GM21515 (cell line): Measurements from ENCODE around the gene CRY2.

Experiments used
- ATAC-seq: cut with Tn5 transposase; IDR thresholded peaks from one replicate; pipeline ENCODE4 v1.9.1; 2021; ENCODE audit not compliant: unreplicated experiment

The CRY2 gene

DNA sequence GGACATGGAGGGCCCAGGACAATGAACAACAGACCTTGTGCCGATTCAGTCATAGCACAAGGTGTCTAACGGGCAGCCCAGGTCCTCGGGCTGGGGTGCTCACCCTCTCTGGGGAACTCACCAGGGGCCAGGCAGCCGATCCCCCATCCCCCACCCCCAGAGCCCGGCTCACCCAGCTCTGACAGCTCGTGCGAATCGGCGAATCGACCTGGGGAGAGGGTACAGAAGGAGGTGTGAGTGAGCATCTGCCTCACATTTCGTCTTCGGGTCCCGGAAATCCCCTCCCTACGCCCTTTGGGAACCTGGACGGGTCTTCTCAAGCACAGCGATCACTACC is 70.0 kb downstream of the CRY2 start:
- no peak for ATAC-seq

DNA sequence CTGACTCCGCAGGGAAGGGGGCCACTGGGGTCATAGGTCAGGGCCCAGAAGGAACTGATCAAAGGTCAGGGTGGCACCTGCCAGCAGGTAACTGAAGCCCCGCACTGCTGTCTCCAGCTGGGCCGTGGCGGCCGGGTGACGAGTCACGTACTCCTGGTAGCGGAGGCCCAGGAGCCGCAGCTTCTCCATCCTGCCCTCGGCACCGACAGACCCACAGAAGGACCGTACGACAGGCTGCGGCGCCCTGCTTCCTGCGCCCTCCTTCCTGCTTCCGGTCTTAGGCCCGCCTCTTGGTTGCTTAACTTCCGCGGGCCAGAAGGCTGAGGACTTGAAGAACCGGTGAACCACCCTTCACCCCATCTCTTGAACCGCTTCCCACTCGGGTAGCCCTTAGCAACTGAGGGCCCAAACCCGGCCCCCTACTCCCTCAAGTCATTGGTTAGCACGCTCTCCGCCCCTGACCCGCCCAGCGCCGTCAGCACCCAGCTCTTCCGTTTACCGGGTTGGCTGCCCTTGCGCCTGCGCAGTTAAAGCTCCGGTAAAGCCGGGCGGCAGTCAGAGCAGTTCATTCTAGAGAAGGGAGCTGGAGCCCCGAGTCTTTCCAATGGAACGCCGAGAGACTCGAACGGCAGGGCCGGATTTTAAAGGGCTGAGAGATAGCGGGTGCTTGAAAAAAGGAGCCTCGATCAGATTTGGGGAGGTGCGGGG is 70.5 kb downstream of the CRY2 start, which contains the start of gene PEX16:
TSS of gene PEX16 (minus strand) at position 255 of the 708 bp plus-strand sequence. CDS start at position 189, 66 bp downstream.
- peak; percentile 91 for ATAC-seq

DNA sequence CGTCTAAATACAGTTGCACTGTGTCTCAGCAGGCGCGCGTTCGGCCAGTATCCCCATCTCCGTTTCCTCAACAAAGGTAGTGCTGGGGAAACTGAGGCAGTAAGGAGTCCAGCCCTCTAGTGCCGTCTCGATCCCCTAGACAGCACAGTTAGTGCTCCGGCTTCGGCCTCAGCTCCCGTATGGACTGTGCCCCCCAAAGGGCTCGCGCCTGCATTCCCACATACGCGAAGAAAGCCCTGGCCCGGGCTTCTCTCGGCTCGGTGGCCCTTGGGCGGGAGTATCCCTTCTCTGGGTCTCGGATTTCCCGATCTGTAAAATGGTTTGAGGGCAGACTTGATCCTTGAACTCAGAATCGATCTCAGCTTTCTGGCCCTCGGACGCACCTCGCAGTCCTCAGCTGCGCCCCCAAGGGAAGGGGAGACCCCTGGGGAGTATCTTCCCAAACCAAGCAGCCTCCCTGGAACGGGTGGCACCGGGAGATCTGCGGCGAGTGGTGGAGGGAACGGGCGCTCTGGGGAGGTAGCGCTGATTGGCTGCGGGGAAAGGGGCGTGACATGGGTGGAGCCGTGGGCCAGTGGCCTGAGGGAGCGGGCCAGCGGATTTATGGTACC is 71.2 kb downstream of the CRY2 start:
- ATAC-seq: peak; percentile 38

DNA sequence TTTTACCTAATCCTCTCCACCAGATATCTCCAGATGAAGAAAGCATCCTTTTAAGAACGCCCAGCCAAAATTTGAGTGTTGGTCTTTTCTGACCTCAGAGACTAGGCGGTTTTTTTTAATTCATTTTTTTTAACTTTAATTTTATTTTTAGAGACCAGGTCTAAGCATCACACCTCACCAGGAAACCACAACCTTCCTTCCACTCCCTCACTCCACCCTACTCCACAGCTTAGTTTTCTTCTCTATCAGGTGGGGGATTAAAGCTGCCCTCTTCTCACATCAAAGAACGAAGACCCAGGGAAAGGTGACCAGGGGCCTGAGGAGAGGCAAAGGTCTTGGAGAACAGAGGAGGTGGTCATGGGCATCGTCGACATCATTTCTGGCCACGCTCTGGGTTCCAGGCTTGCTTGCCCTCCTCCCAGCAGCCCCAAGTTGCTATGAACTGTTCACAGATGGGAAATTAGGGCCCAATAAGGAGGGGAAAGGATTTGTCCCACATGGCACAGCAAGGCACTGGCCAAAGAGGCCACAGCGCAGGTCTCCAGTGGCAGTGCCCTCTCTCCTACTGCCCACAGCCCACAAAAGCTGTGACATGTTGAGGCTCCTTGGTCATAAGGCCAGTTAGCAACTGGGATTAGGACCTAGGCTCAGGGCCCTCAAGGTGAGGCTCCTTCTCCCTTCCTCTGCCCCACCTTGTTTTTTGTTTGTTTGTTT is 71.8 kb downstream of the CRY2 start:
- ATAC-seq: no peak

DNA sequence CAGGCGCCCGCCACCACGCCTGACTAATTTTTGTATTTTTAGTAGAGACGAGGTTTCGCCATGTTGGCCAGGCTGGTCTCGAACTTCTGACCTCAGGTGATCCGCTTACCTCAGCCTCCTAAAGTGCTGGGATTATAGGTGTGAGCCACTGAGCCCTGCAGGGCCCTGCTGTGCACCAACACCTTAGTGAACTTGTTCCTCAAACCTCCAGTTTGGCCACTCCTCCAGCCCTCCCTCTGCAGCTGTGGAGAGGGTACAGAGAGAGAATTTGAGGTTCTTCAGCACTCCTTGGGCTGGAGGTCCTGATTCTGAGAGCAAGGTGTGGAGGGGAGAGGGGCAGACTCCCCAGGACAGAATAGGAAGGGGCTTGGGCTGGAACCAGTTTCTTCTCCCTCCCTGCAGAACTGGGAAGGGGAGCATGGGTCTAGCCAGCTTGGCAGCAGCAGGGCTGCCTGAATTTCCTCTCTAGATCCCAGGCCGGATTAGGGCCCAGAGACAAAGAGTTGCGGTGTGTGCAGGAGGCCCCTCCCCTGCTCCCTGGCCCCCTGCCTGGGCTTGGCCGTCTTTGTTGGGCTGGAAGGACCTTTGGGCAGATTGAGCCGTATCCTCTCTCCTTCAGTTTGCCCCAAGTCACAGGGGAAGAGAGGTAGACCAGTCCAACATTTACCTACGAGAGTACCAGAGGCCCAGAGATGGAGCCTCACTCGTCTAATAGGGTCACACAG is 72.7 kb downstream of the CRY2 start:
- ATAC-seq: no peak

DNA sequence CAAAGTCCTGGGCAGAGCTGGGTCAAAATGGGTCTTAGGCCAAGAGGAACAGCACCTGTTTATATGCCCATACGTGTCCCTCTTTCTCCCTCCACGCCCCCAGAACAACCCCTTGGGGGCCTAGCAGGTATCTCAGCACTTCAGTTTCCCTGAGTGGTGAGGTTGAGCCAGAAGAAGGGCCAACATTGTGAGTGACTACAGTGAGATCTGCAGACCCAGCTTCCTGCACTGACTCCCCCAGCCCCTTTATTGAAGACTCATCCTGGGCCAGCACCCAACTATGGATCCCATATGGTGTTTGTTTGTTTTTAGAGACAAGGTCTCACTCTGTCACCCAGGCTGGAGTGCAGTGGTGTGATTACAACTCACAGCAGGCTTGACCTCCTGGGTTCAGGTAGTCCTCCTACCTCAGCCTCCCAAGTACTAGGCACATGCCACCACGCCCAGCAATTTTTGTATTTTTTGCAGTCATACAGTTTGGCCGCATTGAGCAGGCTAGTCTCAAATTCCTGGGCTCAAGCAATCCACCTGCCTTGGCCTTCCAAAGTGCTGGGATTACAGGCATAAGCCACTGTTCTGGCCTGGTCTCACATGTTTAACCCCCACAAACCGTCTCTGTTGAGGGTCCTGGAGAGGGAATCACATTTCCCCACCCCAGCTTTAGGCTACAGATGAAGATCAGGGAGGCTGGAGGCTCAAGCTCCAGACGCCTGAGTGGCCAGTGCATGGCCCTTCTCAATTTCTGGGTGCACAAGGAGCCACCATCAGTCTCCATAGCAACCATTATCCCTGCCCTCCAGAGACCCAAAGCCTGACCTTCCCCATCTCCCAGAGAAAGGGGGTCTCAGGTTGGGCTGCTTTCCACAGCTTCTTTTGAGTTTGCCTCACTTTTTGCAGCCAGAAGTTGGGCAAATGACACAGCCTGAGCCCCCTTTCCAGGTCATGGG is 73.5 kb downstream of the CRY2 start:
- ATAC-seq: no peak

DNA sequence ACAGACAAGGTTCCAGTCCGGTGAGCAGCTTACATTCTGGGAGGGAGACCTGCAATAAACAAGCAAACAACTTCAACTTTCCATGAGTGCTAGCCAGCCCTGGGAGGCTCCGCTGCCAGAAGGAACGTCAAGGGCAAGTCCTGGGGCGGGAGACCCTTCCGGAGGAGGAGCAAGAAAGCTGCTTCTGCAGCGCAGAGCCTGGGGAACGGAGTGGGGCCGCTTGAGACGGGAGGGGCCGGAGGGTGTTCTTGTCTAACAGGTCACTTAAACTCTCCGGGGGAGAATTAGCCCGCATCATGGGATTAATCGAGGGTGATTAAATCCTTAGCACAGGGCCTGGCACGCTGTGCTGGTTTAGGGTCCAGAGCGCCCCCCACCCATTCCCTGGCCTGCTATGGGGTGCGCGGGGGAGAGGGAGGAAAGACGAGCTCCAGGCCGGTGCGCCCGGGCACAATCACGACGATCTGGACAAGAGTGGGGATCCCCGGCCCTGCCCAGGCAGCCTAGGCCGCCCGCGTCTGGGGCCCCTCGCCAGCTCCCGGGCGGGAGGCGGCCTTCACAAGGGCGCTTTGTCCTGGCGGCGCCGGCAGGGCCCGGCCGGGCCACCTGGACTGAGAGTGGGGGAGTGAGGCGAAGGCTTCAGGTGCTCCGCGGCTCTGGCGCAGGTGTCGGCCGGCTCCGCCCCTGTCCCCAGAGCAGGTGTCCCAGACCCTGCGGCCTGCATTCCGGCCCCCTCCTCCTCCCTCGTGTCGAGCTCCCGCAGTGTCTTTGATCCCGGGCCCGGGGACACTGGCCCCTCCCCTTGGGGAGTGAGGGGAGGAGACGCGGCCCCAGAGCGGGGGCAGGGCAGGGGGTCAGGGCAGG is 74.5 kb downstream of the CRY2 start:
- no peak for ATAC-seq

DNA sequence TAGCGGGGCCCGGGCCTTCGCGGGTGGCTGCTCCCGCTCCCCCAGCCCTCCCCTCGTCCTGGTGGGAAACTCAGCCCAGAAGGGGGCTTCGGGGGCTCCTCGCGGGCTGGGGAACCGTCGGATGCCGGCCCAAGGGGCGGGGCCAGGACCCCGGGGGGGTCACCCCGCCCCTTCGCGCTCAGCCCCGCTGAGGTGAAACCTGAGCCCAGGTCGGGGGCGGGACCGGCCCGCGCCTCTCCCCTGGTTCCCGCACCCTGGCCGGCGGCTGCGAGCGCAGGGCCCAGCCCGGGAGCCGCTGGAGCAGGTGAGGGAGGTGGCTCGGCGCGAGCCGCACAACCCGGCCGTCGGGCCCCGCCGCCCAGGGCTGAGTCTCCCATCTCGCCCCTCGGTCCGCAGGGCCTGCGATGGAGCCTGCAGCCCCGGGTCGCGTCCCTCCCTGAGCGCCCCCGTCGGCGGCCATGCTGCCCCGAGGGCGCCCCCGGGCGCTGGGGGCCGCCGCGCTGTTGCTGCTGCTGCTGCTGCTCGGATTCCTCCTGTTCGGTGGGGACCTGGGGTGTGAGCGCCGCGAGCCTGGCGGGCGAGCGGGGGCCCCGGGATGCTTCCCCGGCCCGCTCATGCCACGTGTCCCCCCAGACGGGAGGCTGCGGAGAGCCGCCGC is 75.3 kb downstream of the CRY2 start, which contains the start of gene LARGE2:
TSS of gene LARGE2 (plus strand) at position 232 of the 658 bp plus-strand sequence. CDS start at position 459, 227 bp downstream.
- no peak for ATAC-seq

DNA sequence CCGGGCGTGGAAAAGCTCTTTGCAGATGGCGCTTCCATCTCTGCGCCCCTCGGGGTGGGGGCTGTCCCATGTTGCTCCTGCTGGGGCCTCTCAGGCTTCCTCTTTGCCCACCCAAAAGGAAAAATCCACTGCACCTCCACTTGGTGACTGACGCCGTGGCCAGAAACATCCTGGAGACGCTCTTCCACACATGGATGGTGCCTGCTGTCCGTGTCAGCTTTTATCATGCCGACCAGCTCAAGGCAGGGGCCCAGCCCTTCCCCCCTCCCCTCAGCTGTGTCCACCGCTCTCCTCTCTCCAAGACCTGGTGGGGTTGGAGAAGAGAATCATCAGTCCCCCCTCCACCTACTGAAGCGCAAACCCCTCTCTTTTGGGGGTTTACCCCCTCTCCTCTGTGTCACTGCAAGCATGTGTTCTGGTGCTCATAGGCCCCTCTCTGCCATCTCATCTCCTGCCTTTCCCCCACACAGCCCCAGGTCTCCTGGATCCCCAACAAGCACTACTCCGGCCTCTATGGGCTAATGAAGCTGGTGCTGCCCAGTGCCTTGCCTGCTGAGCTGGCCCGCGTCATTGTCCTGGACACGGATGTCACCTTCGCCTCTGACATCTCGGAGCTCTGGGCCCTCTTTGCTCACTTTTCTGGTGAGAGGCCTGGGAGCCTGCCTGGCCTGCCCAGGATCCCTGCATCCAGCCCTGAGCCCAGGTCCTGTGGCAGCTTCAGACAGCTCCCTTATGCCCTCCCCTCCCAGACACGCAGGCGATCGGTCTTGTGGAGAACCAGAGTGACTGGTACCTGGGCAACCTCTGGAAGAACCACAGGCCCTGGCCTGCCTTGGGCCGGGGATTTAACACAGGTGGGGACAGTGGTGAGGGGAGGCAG is 77.0 kb downstream of the CRY2 start:
- no peak for ATAC-seq

DNA sequence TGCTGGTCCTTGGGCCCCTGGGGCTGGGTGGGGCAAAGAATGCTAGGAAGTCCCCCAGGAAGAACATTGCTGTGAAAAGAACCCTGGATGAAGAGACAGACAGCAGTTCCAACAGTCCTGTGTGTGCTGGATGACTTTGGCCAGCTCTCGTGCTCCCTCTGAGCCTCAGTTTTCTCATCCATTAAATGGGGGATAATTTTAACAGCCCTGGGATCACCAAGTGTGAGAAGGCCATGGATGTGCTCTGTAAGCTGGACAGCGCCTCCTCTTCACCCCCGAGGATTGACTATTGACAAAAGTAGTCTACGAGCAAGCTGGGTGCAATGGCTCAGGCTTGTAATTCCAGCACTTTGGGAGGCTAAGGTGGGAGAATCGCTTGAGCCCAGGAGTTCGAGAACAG is 77.7 kb downstream of the CRY2 start:
- ATAC-seq: no peak

DNA sequence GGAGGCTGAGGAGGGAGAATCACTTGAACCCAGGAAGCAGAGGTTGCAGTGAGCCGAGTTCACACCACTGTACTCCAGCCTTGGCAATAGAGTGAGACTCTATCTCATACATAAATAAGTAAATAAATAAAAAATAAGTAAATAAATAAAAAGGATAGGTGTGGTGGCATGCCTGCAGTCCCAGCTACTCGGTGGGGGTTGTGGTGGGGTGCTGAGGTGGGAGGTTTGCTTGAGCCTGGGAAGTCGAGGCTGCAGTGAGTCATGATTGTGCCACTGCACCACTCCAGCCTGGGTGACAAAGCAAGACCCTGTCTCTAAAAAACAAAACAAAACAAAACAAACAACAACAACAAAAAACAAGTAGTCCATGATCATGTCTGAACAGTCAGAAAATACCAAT is 78.3 kb downstream of the CRY2 start:
- no peak for ATAC-seq

DNA sequence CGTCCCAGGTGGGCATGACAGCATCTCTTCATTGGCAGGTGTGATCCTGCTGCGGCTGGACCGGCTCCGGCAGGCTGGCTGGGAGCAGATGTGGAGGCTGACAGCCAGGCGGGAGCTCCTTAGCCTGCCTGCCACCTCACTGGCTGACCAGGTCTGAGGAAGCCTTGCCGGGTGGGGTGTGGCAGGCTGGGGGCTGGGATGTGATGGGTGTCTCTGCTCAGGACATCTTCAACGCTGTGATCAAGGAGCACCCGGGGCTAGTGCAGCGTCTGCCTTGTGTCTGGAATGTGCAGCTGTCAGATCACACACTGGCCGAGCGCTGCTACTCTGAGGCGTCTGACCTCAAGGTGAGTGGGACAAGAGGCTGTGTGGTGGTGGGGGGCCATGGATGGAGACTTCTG is 78.7 kb downstream of the CRY2 start:
- ATAC-seq: no peak

DNA sequence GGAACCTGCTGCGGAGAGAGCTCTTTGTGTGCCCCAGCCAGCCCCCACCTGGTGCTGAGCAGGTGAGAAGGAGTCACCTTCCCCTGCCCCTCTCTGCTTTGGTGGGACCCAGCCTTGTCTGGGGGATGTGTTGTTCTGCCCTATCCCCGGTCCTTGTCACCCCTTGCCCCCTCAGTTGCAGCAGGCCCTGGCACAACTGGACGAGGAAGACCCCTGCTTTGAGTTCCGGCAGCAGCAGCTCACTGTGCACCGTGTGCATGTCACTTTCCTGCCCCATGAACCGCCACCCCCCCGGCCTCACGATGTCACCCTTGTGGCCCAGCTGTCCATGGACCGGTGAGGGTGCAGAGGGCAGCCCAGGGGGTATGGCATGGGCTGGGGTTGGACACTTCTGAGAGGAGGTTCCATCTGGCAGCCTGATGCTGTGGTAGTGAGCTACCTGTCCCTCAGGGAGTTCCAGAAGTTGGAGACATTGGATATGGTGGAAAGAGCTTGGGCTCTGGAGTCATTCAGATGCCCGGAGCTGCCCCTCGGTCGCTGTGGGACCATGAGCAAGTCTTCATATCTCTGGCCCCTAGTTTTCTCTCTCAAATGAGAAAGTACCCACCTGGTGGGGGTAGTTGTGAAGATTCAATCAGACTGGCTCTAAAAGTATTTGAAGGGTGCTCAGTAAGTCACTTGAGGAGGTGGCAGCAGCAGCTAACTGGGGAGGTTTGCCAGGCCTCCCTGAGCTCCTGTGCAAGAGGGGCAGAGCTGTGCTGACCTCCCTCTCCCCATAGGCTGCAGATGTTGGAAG is 79.5 kb downstream of the CRY2 start:
- ATAC-seq: no peak

DNA sequence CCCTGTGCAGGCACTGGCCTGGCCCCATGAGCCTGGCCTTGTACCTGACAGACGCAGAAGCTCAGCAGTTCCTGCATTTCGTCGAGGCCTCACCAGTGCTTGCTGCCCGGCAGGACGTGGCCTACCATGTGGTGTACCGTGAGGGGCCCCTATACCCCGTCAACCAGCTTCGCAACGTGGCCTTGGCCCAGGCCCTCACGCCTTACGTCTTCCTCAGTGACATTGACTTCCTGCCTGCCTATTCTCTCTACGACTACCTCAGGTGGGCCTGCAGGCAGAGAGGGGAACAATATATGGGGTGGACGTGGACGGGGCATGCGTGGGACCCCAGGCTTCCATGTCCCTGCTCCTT is 80.0 kb downstream of the CRY2 start:
- no peak for ATAC-seq

DNA sequence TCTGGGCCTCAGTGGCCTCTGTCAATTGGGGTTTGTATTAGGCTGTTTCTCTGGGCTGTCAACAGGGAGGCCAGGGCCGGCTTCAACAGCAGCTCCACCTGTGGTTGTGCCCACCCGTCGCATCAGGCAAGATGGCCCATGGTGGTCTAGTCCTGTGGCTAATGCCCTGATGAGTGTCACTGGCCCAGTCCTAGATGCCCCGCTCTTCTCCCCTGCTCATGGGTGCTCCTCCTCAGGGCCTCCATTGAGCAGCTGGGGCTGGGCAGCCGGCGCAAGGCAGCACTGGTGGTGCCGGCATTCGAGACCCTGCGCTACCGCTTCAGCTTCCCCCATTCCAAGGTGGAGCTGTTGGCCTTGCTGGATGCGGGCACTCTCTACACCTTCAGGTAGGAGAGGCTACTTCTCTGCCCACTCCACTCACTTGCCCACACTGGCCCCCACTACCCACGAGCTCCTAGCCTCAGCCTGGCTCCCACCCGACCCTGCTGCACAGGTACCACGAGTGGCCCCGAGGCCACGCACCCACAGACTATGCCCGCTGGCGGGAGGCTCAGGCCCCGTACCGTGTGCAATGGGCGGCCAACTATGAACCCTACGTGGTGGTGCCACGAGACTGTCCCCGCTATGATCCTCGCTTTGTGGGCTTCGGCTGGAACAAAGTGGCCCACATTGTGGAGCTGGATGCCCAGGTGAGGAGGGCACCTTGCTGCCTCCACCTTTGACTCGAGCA is 80.6 kb downstream of the CRY2 start:
- no peak for ATAC-seq

DNA sequence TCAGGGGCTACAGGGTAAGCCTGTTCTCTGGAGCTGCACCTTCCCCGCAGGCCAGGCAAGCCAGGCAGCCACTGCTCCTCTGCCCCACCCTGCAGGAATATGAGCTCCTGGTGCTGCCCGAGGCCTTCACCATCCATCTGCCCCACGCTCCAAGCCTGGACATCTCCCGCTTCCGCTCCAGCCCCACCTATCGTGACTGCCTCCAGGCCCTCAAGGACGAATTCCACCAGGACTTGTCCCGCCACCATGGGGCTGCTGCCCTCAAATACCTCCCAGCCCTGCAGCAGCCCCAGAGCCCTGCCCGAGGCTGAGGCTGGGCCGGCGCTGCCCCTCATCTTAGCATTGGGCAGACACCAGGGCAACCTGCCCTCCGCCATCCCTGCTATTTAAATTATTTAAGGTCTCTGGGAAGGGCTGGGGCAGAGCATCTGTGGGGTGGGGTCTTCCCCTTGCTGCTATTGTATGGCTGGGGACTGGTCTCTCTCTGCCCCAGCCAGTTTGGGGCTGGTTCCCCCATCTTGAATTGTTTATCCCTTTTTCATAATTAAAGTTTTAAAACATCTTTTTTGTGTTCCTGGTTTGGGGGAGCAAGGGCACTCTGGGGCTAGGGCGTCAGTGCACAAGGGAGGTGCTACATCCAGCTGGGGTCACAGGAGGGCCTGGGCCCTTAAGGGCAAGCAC is 81.4 kb downstream of the CRY2 start:
- ATAC-seq: no peak
